Fibroblast of lung (primary cell): ENCODE data around the gene IGSF21. TPM values are rescaled to one million over a fixed set of nuclear protein-coding genes. Genes with fewer than 3 reads are reported as not detected.

Source experiments
- DNase-seq, 2 donors: peaks; one replicate each; pipeline versions ENCODE4 v3.0.0 to v3.0.0-alpha.2; 2010; ENCODE audit warnings: low read depth in 2 of 2
- H2AFZ ChIP-seq: 2 replicates; pipeline ENCODE4 v1.5.1; 2012; ENCODE audit warnings: low read length, control low read depth, inconsistent platforms
- H3K27ac ChIP-seq: 2 replicates; pipeline ENCODE4 v1.5.1; 2011; ENCODE audit warnings: low read length, control low read depth; ENCODE audit not compliant: insufficient read depth
- H3K27me3 ChIP-seq: 2 replicates; pipeline ENCODE4 v1.5.1; 2011; ENCODE audit warnings: mild to moderate bottlenecking, low read length; ENCODE audit not compliant: control insufficient read depth, insufficient read depth
- H3K36me3 ChIP-seq: 2 replicates; pipeline ENCODE4 v1.5.1; 2011; ENCODE audit warnings: low read length; ENCODE audit not compliant: control insufficient read depth, insufficient read depth
- H3K4me1 ChIP-seq: 2 replicates; pipeline ENCODE4 v1.5.1; 2011; ENCODE audit warnings: low read length; ENCODE audit not compliant: control insufficient read depth, insufficient read depth; ENCODE audit errors: extremely low read depth
- H3K4me2 ChIP-seq: 2 replicates; pipeline ENCODE4 v1.5.1; 2011; ENCODE audit warnings: low read length, control low read depth; ENCODE audit not compliant: insufficient read depth; ENCODE audit errors: extremely low read depth
- H3K4me3 ChIP-seq, 4 experiments: fragments of 200-600 bp in 1 of 4; sonication (generic) in 1 of 4; replicated peaks in 1 of 4; 2 replicates each; pipeline ENCODE4 v1.5.1; 2011 to 2016; ENCODE audit warnings: low read length in 4 of 4, low read depth in 3 of 4, mild to moderate bottlenecking in 3 of 4, control low read depth in 2 of 4, inconsistent platforms in 1 of 4, mixed read lengths in 1 of 4; ENCODE audit not compliant: insufficient read depth in 1 of 4; ENCODE audit errors: control extremely low read depth in 1 of 4
- H3K79me2 ChIP-seq: 2 replicates; pipeline ENCODE4 v1.5.1; 2012; ENCODE audit warnings: mild to moderate bottlenecking, low read length, inconsistent platforms; ENCODE audit not compliant: control insufficient read depth, insufficient read depth
- H3K9ac ChIP-seq: 2 replicates; pipeline ENCODE4 v1.5.1; 2011; ENCODE audit warnings: mild to moderate bottlenecking, low read length, control low read depth; ENCODE audit not compliant: insufficient read depth
- H3K9me3 ChIP-seq: 2 replicates; pipeline ENCODE4 v1.5.1; 2012; ENCODE audit warnings: low read depth, low read length; ENCODE audit not compliant: control insufficient read depth, insufficient read depth
- H4K20me1 ChIP-seq: 2 replicates; pipeline ENCODE4 v1.5.1; 2011; ENCODE audit warnings: low read length; ENCODE audit not compliant: control insufficient read depth, insufficient read depth; ENCODE audit errors: extremely low read depth
- EZH2 ChIP-seq: IDR thresholded peaks from 2 replicates; pipeline ENCODE4 v1.5.1; 2012; ENCODE audit warnings: low read length, control low read depth, mild to moderate bottlenecking; ENCODE audit errors: missing control alignments
- polyA plus RNA-seq, 2 donors: library from polyadenylated mRNA; depleted of rRNA in 1 of 2; stranded (reverse) in 1 of 2; unstranded in 1 of 2; fragments of >200 nt; gene quantifications; 2 replicates each; pipeline ENCODE4 v1.2.1, GENCODE V29; 2011 to 2012; ENCODE audit warnings: missing spikeins in 1 of 2
- total RNA-seq: library from RNA; depleted of rRNA; stranded (reverse); fragments of >200 nt; gene quantifications from 2 replicates; pipeline ENCODE4 v1.2.1, GENCODE V29; 2014
- TF ChIP-seq, protein P1 (sequence below), 2 donors: IDR thresholded peaks in 1 of 2; conservative IDR thresholded peaks in 1 of 2; 1 replicate in 1 of 2; 2 replicates in 1 of 2; pipeline ENCODE4 v1.5.1; 2011 to 2012; ENCODE audit warnings: low read length in 2 of 2, control low read depth in 1 of 2, inconsistent platforms in 1 of 2, low read depth in 1 of 2, mild to moderate bottlenecking in 1 of 2

Gene IGSF21
- total and polyA plus RNA-seq, 2 donors (not counting 1 experiment from before 2014, with no cell fraction given): not detected

GRCh38 chr1:18411321-18411720 is 303.7 kb downstream of the IGSF21 start:
- no peaks in the 10 kb centered on the region for H3K27me3 ChIP-seq
- TF ChIP-seq EZH2: no peak
- TF ChIP-seq, protein P1, sequence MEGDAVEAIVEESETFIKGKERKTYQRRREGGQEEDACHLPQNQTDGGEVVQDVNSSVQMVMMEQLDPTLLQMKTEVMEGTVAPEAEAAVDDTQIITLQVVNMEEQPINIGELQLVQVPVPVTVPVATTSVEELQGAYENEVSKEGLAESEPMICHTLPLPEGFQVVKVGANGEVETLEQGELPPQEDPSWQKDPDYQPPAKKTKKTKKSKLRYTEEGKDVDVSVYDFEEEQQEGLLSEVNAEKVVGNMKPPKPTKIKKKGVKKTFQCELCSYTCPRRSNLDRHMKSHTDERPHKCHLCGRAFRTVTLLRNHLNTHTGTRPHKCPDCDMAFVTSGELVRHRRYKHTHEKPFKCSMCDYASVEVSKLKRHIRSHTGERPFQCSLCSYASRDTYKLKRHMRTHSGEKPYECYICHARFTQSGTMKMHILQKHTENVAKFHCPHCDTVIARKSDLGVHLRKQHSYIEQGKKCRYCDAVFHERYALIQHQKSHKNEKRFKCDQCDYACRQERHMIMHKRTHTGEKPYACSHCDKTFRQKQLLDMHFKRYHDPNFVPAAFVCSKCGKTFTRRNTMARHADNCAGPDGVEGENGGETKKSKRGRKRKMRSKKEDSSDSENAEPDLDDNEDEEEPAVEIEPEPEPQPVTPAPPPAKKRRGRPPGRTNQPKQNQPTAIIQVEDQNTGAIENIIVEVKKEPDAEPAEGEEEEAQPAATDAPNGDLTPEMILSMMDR (conservative IDR thresholded peaks at IDR 0.05 in 1 of 2, IDR thresholded peaks at IDR 0.05 in 1 of 2; ENCODE audit: low read depth in 1 of 2, low read length in 2 of 2): no peak
- DNase-seq: no peak
- no peaks in the 10 kb centered on the region for H3K4me1 ChIP-seq
- no peak overlapping the region for H3K4me2 ChIP-seq
- H2AFZ ChIP-seq: no peak overlapping the region
- H3K9me3 ChIP-seq: no peaks in the 10 kb centered on the region
- H3K27ac ChIP-seq: no peak overlapping the region
- no peaks in the 10 kb centered on the region for H3K36me3 ChIP-seq
- H3K79me2 ChIP-seq: no peaks in the 10 kb centered on the region
- H3K9ac ChIP-seq: no peak overlapping the region
- no peaks in the 10 kb centered on the region for H4K20me1 ChIP-seq
- no peak overlapping the region for H3K4me3 ChIP-seq

- H3K9ac ChIP-seq: no peak overlapping the region
- no peaks in the 10 kb centered on the region for H3K79me2 ChIP-seq
- H3K9me3 ChIP-seq: no peaks in the 10 kb centered on the region
Measured at GRCh38 chr1:18411820-18412641, 304.4 kb downstream of the IGSF21 start.

GRCh38 chr1:18412882-18413353 is 305.3 kb downstream of the IGSF21 start:
- H3K9ac ChIP-seq: no peak overlapping the region

More at GRCh38 chr1:18411820-18412641, 304.4 kb downstream of the IGSF21 start:
- H3K27me3 ChIP-seq: no peaks in the 10 kb centered on the region
- H2AFZ ChIP-seq: no peak overlapping the region
- no peaks in the 10 kb centered on the region for H4K20me1 ChIP-seq
- H3K4me1 ChIP-seq: no peaks in the 10 kb centered on the region
- no peak for TF ChIP-seq EZH2
- TF ChIP-seq, protein P1 (conservative IDR thresholded peaks at IDR 0.05 in 1 of 2, IDR thresholded peaks at IDR 0.05 in 1 of 2; ENCODE audit: low read depth in 1 of 2, low read length in 2 of 2): no peak
- DNase-seq: no peak
- no peak overlapping the region for H3K4me3 ChIP-seq
- no peak overlapping the region for H3K27ac ChIP-seq
- no peaks in the 10 kb centered on the region for H3K36me3 ChIP-seq
- no peak overlapping the region for H3K4me2 ChIP-seq

More at GRCh38 chr1:18412882-18413353, 305.3 kb downstream of the IGSF21 start:
- Histone ChIP-seq H3K79me2 (no peaks in the 10 kb centered on the region), H3K4me3 (no peak overlapping the region), H3K27ac (no peak overlapping the region), H3K9me3 (no peaks in the 10 kb centered on the region), H3K36me3 (no peaks in the 10 kb centered on the region), H3K4me2 (no peak overlapping the region), H3K4me1 (no peaks in the 10 kb centered on the region), H3K27me3 (no peaks in the 10 kb centered on the region), H2AFZ (no peak overlapping the region), H4K20me1 (no peaks in the 10 kb centered on the region)
- no peak for TF ChIP-seq EZH2
- TF ChIP-seq, protein P1 (conservative IDR thresholded peaks at IDR 0.05 in 1 of 2, IDR thresholded peaks at IDR 0.05 in 1 of 2; ENCODE audit: low read depth in 1 of 2, low read length in 2 of 2): no peak
- no peak for DNase-seq
